Left lung (tissue), 10 donors: ENCODE measurements around the gene RASSF5. TPM values are rescaled to one million over a fixed set of nuclear protein-coding genes. Genes with fewer than 3 reads are reported as not detected.
A peak's percentile ranks its signal among the peaks of the same experiment; 100 is the strongest.

Source experiments
- ATAC-seq: fragments of 200-7000 bp; cut with Tn5 transposase; one replicate; pipeline ENCODE4 v1.9.1; 2020; ENCODE audit warnings: moderate library complexity
- DNase-seq, 4 donors: peaks; one replicate each; pipeline ENCODE4 v3.0.0-alpha.2; 2013 to 2020
- H3K27ac ChIP-seq, 2 donors: fragments of 200-600 bp; sonication (generic) in 1 of 2; one replicate each; pipeline versions ENCODE4 v1.5.0 to v1.8.0; 2020 to 2021
- H3K27me3 ChIP-seq, 2 donors: fragments of 200-600 bp; sonication (generic) in 1 of 2; one replicate each; pipeline versions ENCODE4 v1.5.0 to v1.8.0; 2020 to 2021
- H3K36me3 ChIP-seq, 2 donors: fragments of 200-600 bp; sonication (generic) in 1 of 2; one replicate each; pipeline versions ENCODE4 v1.5.0 to v1.8.0; 2020 to 2021
- H3K4me1 ChIP-seq, 2 donors: fragments of 200-600 bp; one replicate each; pipeline ENCODE4 v1.8.0; 2021
- H3K4me3 ChIP-seq, 2 donors: fragments of 200-600 bp; sonication (generic) in 1 of 2; one replicate each; pipeline versions ENCODE4 v1.5.0 to v1.8.0; 2020 to 2021; ENCODE audit warnings: mild to moderate bottlenecking in 1 of 2
- H3K9me3 ChIP-seq, 2 donors: fragments of 200-600 bp; sonication (generic) in 1 of 2; one replicate each; pipeline versions ENCODE4 v1.5.0 to v1.8.0; 2020 to 2021
- CTCF ChIP-seq, 2 donors: fragments of 200-600 bp; sonication (generic) in 1 of 2; IDR thresholded peaks; one replicate each; pipeline versions ENCODE4 v1.5.0 to v1.8.0; 2021; ENCODE audit warnings: antibody characterized with exemption in 2 of 2
- intact Hi-C, 2 donors: fragments of 100-400 bp; cut with DNase I; formaldehyde crosslinking; loops; one replicate each; pipeline versions ENCODE4 v1.11.2 to v1.14.2; 2022
- polyA plus RNA-seq, 6 donors: library from polyadenylated mRNA; unstranded; fragments of 120-200 nt; gene quantifications; one replicate each; pipeline ENCODE4 v1.2.1, GENCODE V29; 2013; ENCODE audit not compliant: insufficient read length in 6 of 6
- total RNA-seq, 2 donors: library from RNA; stranded (reverse); fragmentation: NEBNext Ultra II Directional; extraction: Animal tissue kit (Norgen Biotek cat#: 25700); gene quantifications; one replicate each; pipeline ENCODE4 v1.2.1, GENCODE V29; 2021
- donor health status: DM: no; HTN: yes; CAD: no.
- donor health status: DM: no; HTN: no; CAD: no.

RASSF5 gene
- total and polyA plus RNA-seq, 8 donors = 5.8 to 40.9 (median 11.6) TPM

GRCh38 chr1:206512058-206512850 lies 4.9 kb downstream of the RASSF5 start:
- no peak for TF ChIP-seq CTCF (IDR thresholded peaks at IDR 0.05)
- peaks cover 24 to 78% of the 10 kb centered on the region in 2 donors for H3K4me1 ChIP-seq
- DNase-seq (peak in 2 of 4 donors; percentile 24 to 31), ATAC-seq (no peak)
- peak overlapping the region; percentile 65 to 75 for H3K27ac ChIP-seq
- intact Hi-C loops = no loop called here
- H3K27me3 ChIP-seq = peaks cover 6 to 27% of the 10 kb centered on the region in 2 donors
- H3K4me3 ChIP-seq = no peak overlapping the region
- H3K36me3 ChIP-seq = no peaks in the 10 kb centered on the region
- H3K9me3 ChIP-seq = no peaks in the 10 kb centered on the region

- H3K4me3 ChIP-seq = no peak overlapping the region
- H3K36me3 ChIP-seq = no peaks in the 10 kb centered on the region
- TF ChIP-seq CTCF (IDR thresholded peaks at IDR 0.05) = no peak
- peak overlapping the region; percentile 65 to 75 for H3K27ac ChIP-seq
- ATAC-seq (peak; percentile 22), DNase-seq (peak in 1 of 4 donors; percentile 32)
- no peaks in the 10 kb centered on the region for H3K9me3 ChIP-seq
- intact Hi-C loops = no loop called here
- H3K27me3 ChIP-seq = peaks cover 6 to 22% of the 10 kb centered on the region in 2 donors
- peaks cover 24 to 74% of the 10 kb centered on the region in 2 donors for H3K4me1 ChIP-seq
Measured at GRCh38 chr1:206512851-206513180, 5.5 kb downstream of the RASSF5 start.

- Histone ChIP-seq H3K36me3 (no peaks in the 10 kb centered on the region), H3K9me3 (no peaks in the 10 kb centered on the region), H3K4me3 (no peak overlapping the region), H3K4me1 (peaks cover 24 to 68% of the 10 kb centered on the region in 2 donors), H3K27me3 (peaks cover 0 to 15% of the 10 kb centered on the region in 2 donors), H3K27ac (peak overlapping the region; percentile 65 to 75)
- intact Hi-C loops = no loop called here
- peak in 2 of 4 donors; percentile 73 to 77 for DNase-seq
- no peak for TF ChIP-seq CTCF (IDR thresholded peaks at IDR 0.05)
- ATAC-seq = peak; percentile 78
Measured at GRCh38 chr1:206513312-206514111, 6.2 kb downstream of the RASSF5 start.

- Histone ChIP-seq H3K27ac (peak overlapping the region in 1 of 2 donors; percentile 65), H3K27me3 (peaks cover 0 to under 1% of the 10 kb centered on the region in 2 donors), H3K36me3 (no peaks in the 10 kb centered on the region), H3K9me3 (no peaks in the 10 kb centered on the region), H3K4me3 (no peak overlapping the region), H3K4me1 (peaks cover 24 to 57% of the 10 kb centered on the region in 2 donors)
- ATAC-seq = no peak
- no peak for DNase-seq
- TF ChIP-seq CTCF (IDR thresholded peaks at IDR 0.05) = no peak
- intact Hi-C loops = no loop called here
Measured at GRCh38 chr1:206514813-206515387, 7.6 kb downstream of the RASSF5 start.

GRCh38 chr1:206516728-206516990 lies 9.3 kb downstream of the RASSF5 start:
- Histone ChIP-seq H3K27ac (peak overlapping the region in 1 of 2 donors; percentile 28), H3K4me1 (peaks cover 24 to 51% of the 10 kb centered on the region in 2 donors)
- no peak for TF ChIP-seq CTCF (IDR thresholded peaks at IDR 0.05)

More at GRCh38 chr1:206516728-206516990, 9.3 kb downstream of the RASSF5 start:
- DNase-seq (no peak), ATAC-seq (no peak)
- intact Hi-C loops = no loop called here
- no peak overlapping the region for H3K4me3 ChIP-seq
- H3K9me3 ChIP-seq = no peaks in the 10 kb centered on the region
- H3K36me3 ChIP-seq = no peaks in the 10 kb centered on the region
- no peaks in the 10 kb centered on the region for H3K27me3 ChIP-seq
